ENCODE results near the gene SYK.
A peak's percentile ranks its signal among the peaks of the same experiment; 100 is the strongest.

DNA sequence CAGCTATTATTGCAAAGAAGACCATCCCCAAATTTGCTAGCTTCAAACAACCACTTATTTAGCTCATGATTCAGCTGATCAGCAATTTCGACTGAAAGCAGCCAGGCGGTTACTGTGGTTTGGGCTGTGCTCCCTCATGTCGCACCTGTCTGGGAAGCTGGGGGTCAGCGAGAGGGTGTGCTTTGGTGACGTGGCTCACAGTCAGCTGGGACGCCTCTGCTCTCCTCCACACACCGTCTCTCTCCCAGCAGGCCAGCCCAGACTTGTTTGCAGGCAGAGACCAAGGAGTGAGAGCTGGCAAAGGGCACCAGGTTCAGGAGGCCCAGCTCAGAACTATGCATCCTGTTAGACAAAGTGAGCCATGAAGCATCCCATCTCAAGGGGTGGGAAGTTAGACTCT lies 140.9 kb downstream of the SYK start:
- TF ChIP-seq POLR2A (IDR thresholded peaks at IDR 0.05) (no peak), POLR2AphosphoS5 (IDR thresholded peaks at IDR 0.05) (peak; percentile 52)
- TF ChIP-seq, protein P1, sequence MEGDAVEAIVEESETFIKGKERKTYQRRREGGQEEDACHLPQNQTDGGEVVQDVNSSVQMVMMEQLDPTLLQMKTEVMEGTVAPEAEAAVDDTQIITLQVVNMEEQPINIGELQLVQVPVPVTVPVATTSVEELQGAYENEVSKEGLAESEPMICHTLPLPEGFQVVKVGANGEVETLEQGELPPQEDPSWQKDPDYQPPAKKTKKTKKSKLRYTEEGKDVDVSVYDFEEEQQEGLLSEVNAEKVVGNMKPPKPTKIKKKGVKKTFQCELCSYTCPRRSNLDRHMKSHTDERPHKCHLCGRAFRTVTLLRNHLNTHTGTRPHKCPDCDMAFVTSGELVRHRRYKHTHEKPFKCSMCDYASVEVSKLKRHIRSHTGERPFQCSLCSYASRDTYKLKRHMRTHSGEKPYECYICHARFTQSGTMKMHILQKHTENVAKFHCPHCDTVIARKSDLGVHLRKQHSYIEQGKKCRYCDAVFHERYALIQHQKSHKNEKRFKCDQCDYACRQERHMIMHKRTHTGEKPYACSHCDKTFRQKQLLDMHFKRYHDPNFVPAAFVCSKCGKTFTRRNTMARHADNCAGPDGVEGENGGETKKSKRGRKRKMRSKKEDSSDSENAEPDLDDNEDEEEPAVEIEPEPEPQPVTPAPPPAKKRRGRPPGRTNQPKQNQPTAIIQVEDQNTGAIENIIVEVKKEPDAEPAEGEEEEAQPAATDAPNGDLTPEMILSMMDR (IDR thresholded peaks at IDR 0.05): no peak
